ENCODE results near the gene TXN2.

The TXN2 gene

DNA sequence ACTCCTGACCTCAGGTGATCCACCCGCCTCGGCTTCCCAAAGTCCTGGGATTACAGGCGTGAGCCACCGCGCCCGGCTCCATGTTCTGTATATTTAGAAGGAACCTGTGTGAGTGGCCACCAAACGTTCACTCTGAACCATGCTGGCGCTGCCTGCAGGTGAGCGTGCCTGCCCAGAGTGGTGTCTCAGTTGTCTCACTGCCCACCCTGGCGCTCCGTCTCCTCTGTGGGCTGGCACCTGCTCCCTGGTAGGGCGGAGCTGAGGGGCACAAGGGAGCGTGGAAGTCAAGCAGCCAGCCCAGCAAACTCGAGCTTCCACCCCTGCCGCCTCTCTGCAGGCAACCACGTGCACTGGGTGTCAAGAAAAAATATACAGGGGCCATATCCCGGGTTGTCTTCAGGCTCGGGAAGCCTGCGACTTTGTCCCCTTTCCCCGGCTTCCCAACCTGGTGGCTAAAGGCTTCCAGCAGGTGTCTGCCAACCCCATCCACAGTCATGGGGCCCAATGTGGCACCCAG, 16.7 kb downstream of the TXN2 start:
- Histone ChIP-seq H3K9me3 (no peaks in the 10 kb centered on the region), H3K27ac (peak overlapping the region; percentile 78 to 95), H3K36me3 (no peaks in the 10 kb centered on the region), H3K4me1 (peaks cover 0 to 89% (median 83%) of the 10 kb centered on the region in 4 donors), H3K4me3 (no peak overlapping the region), H3K27me3 (no peaks in the 10 kb centered on the region)
- intact Hi-C loops (cut with DNase I; ENCODE audit: low total_unique reads), result loop anchor here (5.0 kb wide), 1 partner anchor 97 kb away; no protein-coding TSS in a partner anchor
- TF ChIP-seq, protein P1, sequence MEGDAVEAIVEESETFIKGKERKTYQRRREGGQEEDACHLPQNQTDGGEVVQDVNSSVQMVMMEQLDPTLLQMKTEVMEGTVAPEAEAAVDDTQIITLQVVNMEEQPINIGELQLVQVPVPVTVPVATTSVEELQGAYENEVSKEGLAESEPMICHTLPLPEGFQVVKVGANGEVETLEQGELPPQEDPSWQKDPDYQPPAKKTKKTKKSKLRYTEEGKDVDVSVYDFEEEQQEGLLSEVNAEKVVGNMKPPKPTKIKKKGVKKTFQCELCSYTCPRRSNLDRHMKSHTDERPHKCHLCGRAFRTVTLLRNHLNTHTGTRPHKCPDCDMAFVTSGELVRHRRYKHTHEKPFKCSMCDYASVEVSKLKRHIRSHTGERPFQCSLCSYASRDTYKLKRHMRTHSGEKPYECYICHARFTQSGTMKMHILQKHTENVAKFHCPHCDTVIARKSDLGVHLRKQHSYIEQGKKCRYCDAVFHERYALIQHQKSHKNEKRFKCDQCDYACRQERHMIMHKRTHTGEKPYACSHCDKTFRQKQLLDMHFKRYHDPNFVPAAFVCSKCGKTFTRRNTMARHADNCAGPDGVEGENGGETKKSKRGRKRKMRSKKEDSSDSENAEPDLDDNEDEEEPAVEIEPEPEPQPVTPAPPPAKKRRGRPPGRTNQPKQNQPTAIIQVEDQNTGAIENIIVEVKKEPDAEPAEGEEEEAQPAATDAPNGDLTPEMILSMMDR (IDR thresholded peaks at IDR 0.05), result no peak
- DNase-seq, result no peak

DNA sequence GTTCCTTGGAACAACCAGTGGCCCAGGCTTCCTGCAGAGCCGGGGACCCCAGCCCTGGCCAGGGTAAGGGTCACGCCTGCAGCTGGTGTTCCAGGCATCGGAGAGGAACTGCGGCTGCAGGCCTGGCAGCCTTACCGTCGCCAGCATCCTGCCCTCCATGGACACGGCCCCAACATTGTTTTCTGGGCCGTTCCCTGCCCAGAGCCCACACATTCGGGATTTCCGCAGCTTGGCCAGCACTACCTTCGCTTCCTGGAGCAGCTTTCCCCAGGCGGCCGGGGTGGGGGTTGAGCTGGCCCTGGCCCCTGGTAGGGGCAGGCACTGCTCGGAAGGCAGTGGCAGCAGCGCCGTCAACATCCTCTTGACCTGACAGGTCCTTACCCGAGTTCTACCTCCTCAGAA, 17.7 kb downstream of the TXN2 start:
- intact Hi-C loops (cut with DNase I; ENCODE audit: low total_unique reads), result no loop called here
- Histone ChIP-seq H3K4me3 (no peak overlapping the region), H3K4me1 (peaks cover 0 to 79% (median 74%) of the 10 kb centered on the region in 4 donors), H3K36me3 (no peaks in the 10 kb centered on the region), H3K27ac (peak overlapping the region; percentile 78 to 95), H3K9me3 (no peaks in the 10 kb centered on the region), H3K27me3 (no peaks in the 10 kb centered on the region)
- DNase-seq, result peak in 1 of 2 donors; percentile 80
- TF ChIP-seq, protein P1 (IDR thresholded peaks at IDR 0.05), result no peak

DNA sequence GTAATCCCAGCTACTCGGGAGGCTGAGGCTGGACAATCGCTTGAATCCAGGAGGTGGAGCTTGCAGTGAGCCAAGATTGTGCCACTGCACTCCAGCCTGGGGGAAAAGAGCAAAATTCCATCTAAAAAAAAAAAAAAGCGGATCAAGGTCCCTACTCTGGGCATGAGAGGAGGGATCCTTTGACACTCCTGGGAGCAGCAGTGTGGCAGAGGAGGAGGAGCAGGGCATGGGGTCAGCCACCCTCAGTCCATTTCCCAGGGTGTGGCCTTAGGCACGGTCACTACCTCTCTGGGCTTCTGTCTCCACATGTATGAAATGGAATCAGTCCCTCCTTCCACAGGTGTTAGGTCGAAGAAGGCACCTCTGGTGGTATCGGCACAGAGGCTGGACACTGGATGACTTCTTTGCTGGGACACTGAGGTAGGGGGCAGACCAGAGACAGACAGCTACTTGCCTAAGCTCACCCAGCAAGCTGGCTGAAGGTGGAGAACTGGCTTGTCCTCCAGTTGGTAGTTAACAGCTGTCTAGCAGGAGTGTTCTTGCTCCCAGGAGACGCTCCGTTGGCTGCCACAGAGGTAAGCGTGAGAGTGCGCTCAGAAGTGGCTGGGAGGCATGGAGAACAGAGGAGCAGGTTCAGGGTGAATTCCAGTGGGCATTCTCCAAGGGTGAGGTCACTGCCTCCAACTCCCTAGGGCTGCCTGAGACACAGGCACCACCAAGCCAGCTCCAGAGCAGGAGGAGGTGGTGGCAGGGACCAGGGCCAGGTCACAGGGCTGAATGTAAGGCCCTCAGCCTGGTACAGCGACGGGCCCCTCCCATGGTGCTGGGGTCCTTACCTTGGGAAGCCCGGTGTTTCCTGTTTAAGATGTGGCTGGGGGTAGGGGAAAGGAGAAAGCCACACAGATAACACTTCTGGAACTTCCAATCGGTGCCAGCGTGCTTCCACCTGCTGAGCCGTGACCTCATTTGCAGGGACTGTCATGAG, 19.5 kb downstream of the TXN2 start:
- TF ChIP-seq, protein P1 (IDR thresholded peaks at IDR 0.05), result no peak
- intact Hi-C loops (cut with DNase I; ENCODE audit: low total_unique reads), result no loop called here
- no peaks in the 10 kb centered on the region for H3K36me3 ChIP-seq

DNA sequence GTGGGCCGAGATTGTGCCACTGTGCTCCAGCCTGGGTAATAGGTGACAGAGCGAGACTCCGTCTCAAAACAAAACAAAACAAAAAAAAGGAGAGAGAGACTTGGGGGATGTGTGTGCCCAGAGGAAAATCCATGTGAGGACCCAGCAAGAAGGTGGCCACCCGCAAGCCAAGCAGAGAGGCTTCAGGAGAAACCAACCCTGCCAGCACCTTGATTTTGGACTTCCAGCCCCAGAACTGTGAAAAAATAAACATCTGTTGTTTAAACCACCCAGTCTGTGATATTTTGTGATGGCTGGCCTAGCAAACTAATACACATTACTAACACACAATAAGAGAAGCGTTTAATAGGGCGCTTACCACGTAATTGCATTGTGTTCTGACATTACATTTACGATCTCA, 21.2 kb downstream of the TXN2 start:
- H3K27me3 ChIP-seq, result no peaks in the 10 kb centered on the region
- peak overlapping the region; percentile 78 to 95 for H3K27ac ChIP-seq
- no peak overlapping the region for H3K4me3 ChIP-seq
- H3K9me3 ChIP-seq, result no peaks in the 10 kb centered on the region
- no peak for DNase-seq
- intact Hi-C loops (cut with DNase I; ENCODE audit: low total_unique reads), result no loop called here
- peaks cover 0 to 72% (median 62%) of the 10 kb centered on the region in 4 donors for H3K4me1 ChIP-seq
- TF ChIP-seq, protein P1 (IDR thresholded peaks at IDR 0.05), result no peak
- H3K36me3 ChIP-seq, result no peaks in the 10 kb centered on the region

More for the DNA sequence above, 19.5 kb downstream of the TXN2 start:
- Histone ChIP-seq H3K4me3 (no peak overlapping the region), H3K9me3 (no peaks in the 10 kb centered on the region), H3K27me3 (no peaks in the 10 kb centered on the region), H3K4me1 (peaks cover 0 to 78% (median 72%) of the 10 kb centered on the region in 4 donors), H3K27ac (peak overlapping the region; percentile 78 to 95)
- DNase-seq, result peak in 1 of 2 donors; percentile 88

DNA sequence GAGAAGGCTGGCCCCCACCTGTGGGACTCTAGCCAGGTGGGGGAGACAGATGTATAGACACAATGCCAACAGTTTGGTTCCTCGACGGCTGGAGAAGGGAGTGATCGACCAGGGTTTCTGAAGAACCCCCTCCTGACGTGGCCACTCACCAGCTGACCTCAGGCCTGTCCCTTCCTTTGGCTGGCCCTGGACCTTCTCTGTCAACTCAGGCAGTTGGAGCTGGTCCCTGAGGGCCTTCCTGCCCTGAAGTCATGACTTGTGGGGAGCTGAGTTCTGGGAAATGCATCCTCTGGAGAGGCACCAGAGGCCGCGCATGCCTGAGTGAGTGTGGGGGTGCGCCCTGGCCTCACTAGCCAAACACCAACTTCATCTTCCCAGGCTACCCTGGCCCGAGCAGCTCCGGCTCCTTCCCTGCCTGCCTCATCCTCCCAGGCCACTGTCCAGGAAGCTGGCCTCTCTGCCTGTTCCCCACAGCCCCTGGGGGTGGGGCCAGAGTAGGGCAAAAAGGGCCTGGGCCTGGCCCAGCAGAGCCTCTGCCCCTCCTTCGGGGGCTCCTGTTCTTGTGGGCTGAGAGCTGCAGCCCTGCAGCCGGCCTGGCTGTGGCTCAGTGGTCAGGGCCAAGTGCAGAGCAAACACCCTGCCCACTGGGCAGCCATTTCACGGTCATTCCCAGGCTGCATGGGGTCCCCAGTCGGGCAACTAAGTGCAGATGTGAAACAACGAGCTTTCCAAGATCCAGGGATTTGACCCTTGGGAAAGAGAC, 23.6 kb downstream of the TXN2 start:
- peak overlapping the region; percentile 95 to 97 for H3K27ac ChIP-seq
- intact Hi-C loops (cut with DNase I; ENCODE audit: low total_unique reads), result loop anchor here (5.0 kb wide), 1 partner anchor 71 kb away; the partner anchor contains the start of gene MYH9
- H3K4me1 ChIP-seq, result peaks cover 0 to 63% (median 53%) of the 10 kb centered on the region in 4 donors
- TF ChIP-seq, protein P1 (IDR thresholded peaks at IDR 0.05), result no peak
- H3K27me3 ChIP-seq, result no peaks in the 10 kb centered on the region
- H3K9me3 ChIP-seq, result no peaks in the 10 kb centered on the region
- peak in 1 of 2 donors; percentile 86 for DNase-seq
- no peak overlapping the region for H3K4me3 ChIP-seq
- no peaks in the 10 kb centered on the region for H3K36me3 ChIP-seq

Data from tibial artery (tissue), 4 donors.